Muscle layer of colon (tissue), 2 donors: Measurements from ENCODE around the gene FDXR.

Experiments used
- H3K27ac ChIP-seq: one replicate; pipeline ENCODE4 v1.7.0; 2013; ENCODE audit warnings: low read depth, mild to moderate bottlenecking, low read length, moderate library complexity
- H3K27me3 ChIP-seq, 2 donors: one replicate each; pipeline ENCODE4 v1.7.0; 2013; ENCODE audit warnings: low read length in 2 of 2, mild to moderate bottlenecking in 2 of 2; ENCODE audit not compliant: insufficient read depth in 2 of 2, control insufficient read depth in 1 of 2
- H3K36me3 ChIP-seq: one replicate; pipeline ENCODE4 v1.7.0; 2013; ENCODE audit warnings: mild to moderate bottlenecking, low read length; ENCODE audit not compliant: insufficient read depth
- H3K4me1 ChIP-seq: one replicate; pipeline ENCODE4 v1.7.0; 2013; ENCODE audit warnings: mild to moderate bottlenecking, low read length; ENCODE audit not compliant: insufficient read depth
- H3K4me3 ChIP-seq, 2 donors: one replicate each; pipeline ENCODE4 v1.7.0; 2013; ENCODE audit warnings: low read length in 2 of 2, low read depth in 1 of 2, mild to moderate bottlenecking in 1 of 2, moderate library complexity in 1 of 2
- H3K9ac ChIP-seq: one replicate; pipeline ENCODE4 v1.7.0; 2013; ENCODE audit warnings: low read length
- H3K9me3 ChIP-seq: one replicate; pipeline ENCODE4 v1.7.0; 2013; ENCODE audit warnings: mild to moderate bottlenecking, low read length
- donor health status: abdominal sarcoma.
- donor health status: Adenocarcinoma of cecum.

Gene FDXR

DNA sequence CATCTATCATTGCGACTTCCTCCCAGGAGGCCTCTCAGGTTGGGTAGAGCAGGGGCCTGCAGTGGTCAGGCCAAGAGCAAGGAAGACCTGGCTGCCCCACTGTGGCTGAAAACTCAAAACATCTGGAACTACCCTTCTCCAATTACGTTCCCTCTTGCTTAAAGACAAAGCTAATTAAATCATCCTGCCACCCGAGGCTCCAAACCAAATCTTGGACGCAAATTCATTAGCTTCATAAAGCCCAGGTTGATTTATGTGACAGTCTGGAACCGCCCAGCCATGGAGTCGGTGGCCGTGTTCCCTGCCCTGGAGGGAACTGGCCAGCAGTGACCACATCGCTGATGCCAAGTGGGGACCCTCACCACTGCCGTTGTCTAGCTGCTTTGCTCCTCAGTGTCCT lies 34.5 kb downstream of the FDXR start:
- H3K36me3 ChIP-seq = peaks cover 12% of the 10 kb centered on the region
- H3K27me3 ChIP-seq = no peaks in the 10 kb centered on the region
- H3K9me3 ChIP-seq = no peaks in the 10 kb centered on the region
- H3K9ac ChIP-seq = no peak overlapping the region
- H3K4me3 ChIP-seq = no peak overlapping the region
- no peak overlapping the region for H3K27ac ChIP-seq
- H3K4me1 ChIP-seq = peaks cover 26% of the 10 kb centered on the region

- Histone ChIP-seq H3K36me3 (peaks cover 12% of the 10 kb centered on the region), H3K27me3 (no peaks in the 10 kb centered on the region), H3K4me3 (no peak overlapping the region), H3K9ac (no peak overlapping the region), H3K9me3 (no peaks in the 10 kb centered on the region), H3K27ac (no peak overlapping the region), H3K4me1 (peaks cover 19% of the 10 kb centered on the region)
These were observed 35.9 kb downstream of the FDXR start for GRCh38 chr17:74836691-74837467.

DNA sequence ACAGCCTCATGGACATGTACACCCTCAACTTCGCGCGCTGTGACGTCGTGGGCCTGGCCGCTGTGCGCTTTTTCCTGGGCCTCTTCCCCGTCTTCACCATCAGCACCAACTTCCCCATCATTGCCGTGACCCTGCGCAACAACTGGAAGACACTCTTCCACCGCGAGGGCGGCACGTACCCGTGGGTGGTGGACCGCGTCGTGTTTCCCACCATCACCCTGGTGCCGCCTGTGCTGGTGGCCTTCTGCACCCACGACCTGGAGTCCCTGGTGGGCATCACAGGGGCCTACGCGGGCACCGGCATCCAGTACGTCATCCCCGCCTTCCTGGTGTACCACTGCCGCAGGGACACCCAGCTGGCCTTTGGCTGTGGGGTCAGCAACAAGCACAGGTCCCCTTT lies 36.6 kb downstream of the FDXR start:
- no peaks in the 10 kb centered on the region for H3K9me3 ChIP-seq
- H3K4me1 ChIP-seq = peaks cover 12% of the 10 kb centered on the region
- no peak overlapping the region for H3K9ac ChIP-seq
- no peak overlapping the region for H3K4me3 ChIP-seq
- H3K27ac ChIP-seq = no peak overlapping the region
- peaks cover 12% of the 10 kb centered on the region for H3K36me3 ChIP-seq
- H3K27me3 ChIP-seq = no peaks in the 10 kb centered on the region

GRCh38 chr17:74833501-74834377 lies 39.1 kb downstream of the FDXR start:
- Histone ChIP-seq H3K9ac (no peak overlapping the region), H3K27ac (no peak overlapping the region), H3K4me3 (no peak overlapping the region), H3K4me1 (no peaks in the 10 kb centered on the region), H3K27me3 (no peaks in the 10 kb centered on the region), H3K36me3 (peaks cover 12% of the 10 kb centered on the region), H3K9me3 (no peaks in the 10 kb centered on the region)

- H3K9ac ChIP-seq = no peak overlapping the region
- H3K27me3 ChIP-seq = no peaks in the 10 kb centered on the region
- no peaks in the 10 kb centered on the region for H3K9me3 ChIP-seq
- no peak overlapping the region for H3K4me3 ChIP-seq
- peaks cover 12% of the 10 kb centered on the region for H3K36me3 ChIP-seq
- H3K4me1 ChIP-seq = no peaks in the 10 kb centered on the region
- H3K27ac ChIP-seq = no peak overlapping the region
These were observed 40.4 kb downstream of the FDXR start for GRCh38 chr17:74832421-74832820.

- Histone ChIP-seq H3K4me1 (no peaks in the 10 kb centered on the region), H3K36me3 (peaks cover 9% of the 10 kb centered on the region), H3K27me3 (no peaks in the 10 kb centered on the region)
These were observed 41.2 kb downstream of the FDXR start for GRCh38 chr17:74831444-74832146.

DNA sequence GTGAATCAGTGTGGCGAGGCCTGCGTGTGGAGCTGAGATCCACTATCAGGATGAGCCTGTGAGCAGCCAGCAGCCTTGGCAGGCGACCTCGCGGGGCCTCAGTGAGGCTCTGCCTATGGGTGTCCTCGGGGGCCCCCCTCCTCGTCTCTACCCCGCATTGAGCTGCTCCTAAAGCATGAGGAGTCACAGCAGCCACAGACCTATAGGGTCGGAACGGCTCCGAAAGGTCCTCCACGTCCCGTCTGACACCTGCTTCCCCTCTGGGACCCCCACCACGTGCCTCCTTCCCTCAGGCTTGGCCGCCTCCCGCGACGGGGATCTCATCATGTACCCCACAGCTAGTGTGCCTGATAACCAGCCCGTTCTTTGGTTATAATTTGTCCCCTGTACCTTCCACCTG lies 41.9 kb downstream of the FDXR start:
- H3K9me3 ChIP-seq = no peaks in the 10 kb centered on the region

More at GRCh38 chr17:74831444-74832146, 41.2 kb downstream of the FDXR start:
- Histone ChIP-seq H3K9me3 (no peaks in the 10 kb centered on the region), H3K9ac (no peak overlapping the region), H3K27ac (no peak overlapping the region), H3K4me3 (no peak overlapping the region)

GRCh38 chr17:74827800-74828199 lies 45.0 kb downstream of the FDXR start:
- no peaks in the 10 kb centered on the region for H3K4me1 ChIP-seq
- H3K9ac ChIP-seq = no peak overlapping the region
- no peaks in the 10 kb centered on the region for H3K27me3 ChIP-seq
- H3K9me3 ChIP-seq = no peaks in the 10 kb centered on the region
- no peaks in the 10 kb centered on the region for H3K36me3 ChIP-seq
- H3K27ac ChIP-seq = no peak overlapping the region
- no peak overlapping the region for H3K4me3 ChIP-seq

More for the DNA sequence above, 41.9 kb downstream of the FDXR start:
- Histone ChIP-seq H3K36me3 (peaks cover 2% of the 10 kb centered on the region), H3K27ac (no peak overlapping the region), H3K9ac (no peak overlapping the region), H3K27me3 (no peaks in the 10 kb centered on the region), H3K4me1 (no peaks in the 10 kb centered on the region), H3K4me3 (no peak overlapping the region)

- H3K36me3 ChIP-seq = no peaks in the 10 kb centered on the region
- no peak overlapping the region for H3K9ac ChIP-seq
- no peak overlapping the region for H3K4me3 ChIP-seq
- H3K4me1 ChIP-seq = no peaks in the 10 kb centered on the region
- H3K27ac ChIP-seq = no peak overlapping the region
- no peaks in the 10 kb centered on the region for H3K9me3 ChIP-seq
- no peaks in the 10 kb centered on the region for H3K27me3 ChIP-seq
These were observed 46.7 kb downstream of the FDXR start for GRCh38 chr17:74825952-74826719.

GRCh38 chr17:74824961-74825627 lies 47.7 kb downstream of the FDXR start:
- Histone ChIP-seq H3K9ac (no peak overlapping the region), H3K36me3 (no peaks in the 10 kb centered on the region), H3K27ac (no peak overlapping the region)

More at GRCh38 chr17:74824961-74825627, 47.7 kb downstream of the FDXR start:
- Histone ChIP-seq H3K4me3 (no peak overlapping the region), H3K9me3 (no peaks in the 10 kb centered on the region), H3K27me3 (no peaks in the 10 kb centered on the region), H3K4me1 (no peaks in the 10 kb centered on the region)
